Measurements from ENCODE around the gene PAPOLA. TPM values are rescaled to one million over a fixed set of nuclear protein-coding genes. Genes with fewer than 3 reads are reported as not detected.

The PAPOLA gene
- total RNA-seq: 100 to 1,000 TPM; 146 to 214 (median 212) TPM
- long read RNA-seq, donor 1, full-length matches to known transcripts: 136 of 186 reads
- long read RNA-seq, donor 1, partial matches to known transcripts: 25 of 186 reads
- long read RNA-seq, donor 1, other reads (novel, unspliced or antisense): 25 of 186 reads
- long read RNA-seq, donor 2, full-length matches to known transcripts: 50 of 71 reads
- long read RNA-seq, donor 2, partial matches to known transcripts: 19 of 71 reads
- long read RNA-seq, donor 2, other reads (novel, unspliced or antisense): 2 of 71 reads

- peak; percentile 96 to 97 (median 97) for DNase-seq
- TF ChIP-seq CTCF (IDR thresholded peaks at IDR 0.05): no peak
- Histone ChIP-seq H3K4me1 (ENCODE audit: low read depth) (peaks cover 23% of the 10 kb centered on the region), H3K9me3 (no peaks in the 10 kb centered on the region), H3K36me3 (ENCODE audit: low read depth) (no peaks in the 10 kb centered on the region), H3K4me3 (peak within 1 kb of the TSS; percentile 91)
- ATAC-seq: peak; percentile 97
- intact Hi-C loops (cut with DNase I, micrococcal nuclease): no loop called here
These were observed at the start of gene PAPOLA for GRCh38 chr14:96501740-96502620. Gene PAPOLA (plus strand): TSS chr14:96502382. CDS start chr14:96502593, 211 bp downstream.

- ATAC-seq (no peak), DNase-seq (no peak)
- Histone ChIP-seq H3K36me3 (ENCODE audit: low read depth) (no peaks in the 10 kb centered on the region), H3K4me1 (ENCODE audit: low read depth) (no peaks in the 10 kb centered on the region), H3K4me3 (no peak overlapping the region), H3K9me3 (no peaks in the 10 kb centered on the region)
- intact Hi-C loops (cut with DNase I, micrococcal nuclease): no loop called here
- no peak for TF ChIP-seq CTCF (IDR thresholded peaks at IDR 0.05)
These were observed 49.5 kb upstream of the PAPOLA start for GRCh38 chr14:96452684-96453083.

GRCh38 chr14:96455588-96455987 is 46.6 kb upstream of the PAPOLA start:
- DNase-seq (no peak), ATAC-seq (no peak)
- intact Hi-C loops (cut with DNase I, micrococcal nuclease): no loop called here
- no peak for TF ChIP-seq CTCF (IDR thresholded peaks at IDR 0.05)
- H3K36me3 ChIP-seq (ENCODE audit: low read depth): no peaks in the 10 kb centered on the region
- H3K4me3 ChIP-seq: no peak overlapping the region
- no peaks in the 10 kb centered on the region for H3K9me3 ChIP-seq
- H3K4me1 ChIP-seq (ENCODE audit: low read depth): no peaks in the 10 kb centered on the region

- peaks cover 18% of the 10 kb centered on the region for H3K4me1 ChIP-seq (ENCODE audit: low read depth)
- ATAC-seq (no peak), DNase-seq (no peak)
- no peaks in the 10 kb centered on the region for H3K9me3 ChIP-seq
- intact Hi-C loops (cut with DNase I, micrococcal nuclease): no loop called here
- no peaks in the 10 kb centered on the region for H3K36me3 ChIP-seq (ENCODE audit: low read depth)
- no peak overlapping the region for H3K4me3 ChIP-seq
- no peak for TF ChIP-seq CTCF (IDR thresholded peaks at IDR 0.05)
These were observed 42.3 kb upstream of the PAPOLA start for GRCh38 chr14:96459851-96460250.

GRCh38 chr14:96461950-96462798 is 40.0 kb upstream of the PAPOLA start:
- H3K9me3 ChIP-seq: no peaks in the 10 kb centered on the region
- H3K4me3 ChIP-seq: no peak overlapping the region
- H3K36me3 ChIP-seq (ENCODE audit: low read depth): no peaks in the 10 kb centered on the region
- ATAC-seq (peak; percentile 96), DNase-seq (peak in 2 of 3 donors; percentile 39 to 71)
- H3K4me1 ChIP-seq (ENCODE audit: low read depth): peaks cover 18% of the 10 kb centered on the region
- intact Hi-C loops (cut with DNase I, micrococcal nuclease): no loop called here
- TF ChIP-seq CTCF (IDR thresholded peaks at IDR 0.05): no peak

Data from mucosa of descending colon (tissue), 3 donors.